ENCODE data around the gene SEMA4D.

DNA sequence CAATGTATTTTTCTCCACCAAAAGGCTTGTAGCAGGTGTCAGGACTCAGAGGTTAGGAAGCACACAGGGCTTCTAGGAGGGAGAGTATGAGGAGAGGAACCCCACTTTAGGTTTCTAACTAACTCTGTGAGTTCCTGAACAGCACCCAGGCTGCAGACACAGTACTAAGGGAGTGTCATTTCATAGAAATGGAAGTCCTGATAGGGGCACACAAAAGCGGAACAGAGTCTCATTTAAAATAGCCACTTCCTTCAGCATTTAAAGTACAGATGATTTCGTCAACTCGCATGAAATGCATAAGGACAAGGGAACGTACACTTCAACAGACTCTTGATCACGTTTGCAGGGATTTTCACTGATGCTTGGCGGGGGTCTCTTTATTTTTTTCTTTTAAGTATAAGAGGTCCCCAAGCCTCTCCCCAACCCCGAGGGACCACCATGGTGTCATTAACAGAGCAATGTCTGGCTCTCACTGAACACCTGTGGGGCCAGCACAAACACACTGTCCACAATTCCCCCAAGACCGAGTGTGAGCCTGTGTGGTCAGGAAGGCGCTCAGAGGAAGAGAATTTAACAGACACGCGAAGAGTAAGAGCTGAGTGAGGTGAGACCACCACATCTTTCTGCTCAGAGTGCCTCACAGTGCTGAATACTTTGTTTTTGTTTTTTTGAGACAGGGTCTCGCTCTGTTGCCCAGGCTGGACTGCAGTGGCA is 97.4 kb downstream of the SEMA4D start:
- TF ChIP-seq, protein P1, sequence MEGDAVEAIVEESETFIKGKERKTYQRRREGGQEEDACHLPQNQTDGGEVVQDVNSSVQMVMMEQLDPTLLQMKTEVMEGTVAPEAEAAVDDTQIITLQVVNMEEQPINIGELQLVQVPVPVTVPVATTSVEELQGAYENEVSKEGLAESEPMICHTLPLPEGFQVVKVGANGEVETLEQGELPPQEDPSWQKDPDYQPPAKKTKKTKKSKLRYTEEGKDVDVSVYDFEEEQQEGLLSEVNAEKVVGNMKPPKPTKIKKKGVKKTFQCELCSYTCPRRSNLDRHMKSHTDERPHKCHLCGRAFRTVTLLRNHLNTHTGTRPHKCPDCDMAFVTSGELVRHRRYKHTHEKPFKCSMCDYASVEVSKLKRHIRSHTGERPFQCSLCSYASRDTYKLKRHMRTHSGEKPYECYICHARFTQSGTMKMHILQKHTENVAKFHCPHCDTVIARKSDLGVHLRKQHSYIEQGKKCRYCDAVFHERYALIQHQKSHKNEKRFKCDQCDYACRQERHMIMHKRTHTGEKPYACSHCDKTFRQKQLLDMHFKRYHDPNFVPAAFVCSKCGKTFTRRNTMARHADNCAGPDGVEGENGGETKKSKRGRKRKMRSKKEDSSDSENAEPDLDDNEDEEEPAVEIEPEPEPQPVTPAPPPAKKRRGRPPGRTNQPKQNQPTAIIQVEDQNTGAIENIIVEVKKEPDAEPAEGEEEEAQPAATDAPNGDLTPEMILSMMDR (IDR thresholded peaks at IDR 0.05), result no peak
- TF ChIP-seq POLR2A (IDR thresholded peaks at IDR 0.05), result no peak

Data from prostate gland (tissue), 2 donors.